IPS-NIHi7 (cell line): ENCODE measurements around the gene SURF6.
"Not testable (repeated sequence)": the region's sequence is repeated elsewhere in the genome, so short reads cannot be mapped to it uniquely, and the experiment has no call there.

ENCODE experiments used
- DNase-seq: peaks from one replicate; pipeline ENCODE4 v3.0.0; 2012; ENCODE audit warnings: mixed read lengths; ENCODE audit errors: extremely low spot score

The SURF6 gene

GRCh38 chr9:133335924-133336811 is at the start of gene SURF6:
SURF6 (minus strand) TSS chr9:133336188; CDS start chr9:133336132, 56 bp downstream.
- peak; percentile 90 for DNase-seq

- no peak for DNase-seq
Measured at GRCh38 chr9:133385452-133385851, 49.5 kb upstream of the SURF6 start.

- no peak for DNase-seq
Measured at GRCh38 chr9:133384736-133385321, 48.8 kb upstream of the SURF6 start.

GRCh38 chr9:133383438-133383837 is 47.5 kb upstream of the SURF6 start:
- no peak for DNase-seq

GRCh38 chr9:133382507-133383141 is 46.6 kb upstream of the SURF6 start:
- no peak for DNase-seq

- DNase-seq = no peak
Measured at GRCh38 chr9:133380734-133381133, 44.7 kb upstream of the SURF6 start.

GRCh38 chr9:133379153-133380086 is 43.4 kb upstream of the SURF6 start:
- DNase-seq = no peak

GRCh38 chr9:133378408-133378962 is 42.5 kb upstream of the SURF6 start:
- no peak for DNase-seq

- no peak for DNase-seq
Measured at GRCh38 chr9:133377721-133378216, 41.8 kb upstream of the SURF6 start.

GRCh38 chr9:133377280-133377679 is 41.3 kb upstream of the SURF6 start:
- DNase-seq = not testable (repeated sequence)

GRCh38 chr9:133375724-133376654 is 40.0 kb upstream of the SURF6 start, which contains the start of the genes STKLD1 and SURF4:
STKLD1 (plus strand) TSS chr9:133376366; CDS start chr9:133376474, 108 bp downstream.
SURF4 (minus strand) TSS chr9:133376060; CDS start chr9:133375969, 91 bp downstream.
- DNase-seq = peak; percentile 100

GRCh38 chr9:133375116-133375723 is 39.2 kb upstream of the SURF6 start:
- DNase-seq = peak; percentile 38

- DNase-seq = no peak
Measured at GRCh38 chr9:133374612-133375115, 38.7 kb upstream of the SURF6 start.

GRCh38 chr9:133372144-133372543 is 36.2 kb upstream of the SURF6 start:
- no peak for DNase-seq

- no peak for DNase-seq
Measured at GRCh38 chr9:133371261-133371711, 35.3 kb upstream of the SURF6 start.

- no peak for DNase-seq
Measured at GRCh38 chr9:133370685-133371084, 34.7 kb upstream of the SURF6 start.

GRCh38 chr9:133369933-133370332 is 33.9 kb upstream of the SURF6 start:
- no peak for DNase-seq

GRCh38 chr9:133369422-133369821 is 33.4 kb upstream of the SURF6 start:
- DNase-seq = no peak
